ENCODE results near the gene MAVS. TPM values are rescaled to one million over a fixed set of nuclear protein-coding genes. Genes with fewer than 3 reads are reported as not detected.

MAVS gene
- total RNA-seq, 1 experiment from 2014 or later = 31.7 TPM

- Mint-ChIP-seq H3K27ac (ENCODE audit: low read depth, unreplicated experiment) (peak overlapping the region; percentile 96), H3K27me3 (ENCODE audit: insufficient read depth, unreplicated experiment) (no peaks in the 10 kb centered on the region), H3K4me3 (ENCODE audit: unreplicated experiment) (peak overlapping the region; percentile 91), H3K9me3 (ENCODE audit: unreplicated experiment) (no peaks in the 10 kb centered on the region), H3K36me3 (ENCODE audit: insufficient read depth, unreplicated experiment) (peaks cover 41% of the 10 kb centered on the region), H3K4me1 (ENCODE audit: insufficient read depth, unreplicated experiment) (peaks cover 19% of the 10 kb centered on the region)
- TF ChIP-seq CTCF (IDR thresholded peaks at IDR 0.05; ENCODE audit: unreplicated experiment) = no peak
- intact Hi-C loops (cut with micrococcal nuclease) = no loop called here
- peak; percentile 47 for DNase-seq (ENCODE audit: unreplicated experiment)
- POLR2A ChIA-PET = interaction anchor here (0.6 to 4.9 kb wide), 39 partner anchors 9 to 268 kb away, joined by 3 to 50 read pairs (median 5); partner anchors contain the start of genes ADISSP, AP5S1 and CENPB
- CTCF ChIA-PET = interaction anchor here (0.5 to 1.1 kb wide), 7 partner anchors 22 to 358 kb away, joined by 3 read pairs; no protein-coding TSS in a partner anchor
- BruUV-seq (replicated peaks) = TSS peak; percentile 37
These were observed 43.7 kb downstream of the MAVS start for GRCh38 chr20:3890398-3890751.

GRCh38 chr20:3890999-3891929, 44.6 kb downstream of the MAVS start:
- Mint-ChIP-seq H3K4me3 (ENCODE audit: unreplicated experiment) (peak overlapping the region; percentile 91), H3K9me3 (ENCODE audit: unreplicated experiment) (no peaks in the 10 kb centered on the region), H3K27me3 (ENCODE audit: insufficient read depth, unreplicated experiment) (no peaks in the 10 kb centered on the region), H3K27ac (ENCODE audit: low read depth, unreplicated experiment) (peak overlapping the region; percentile 96), H3K4me1 (ENCODE audit: insufficient read depth, unreplicated experiment) (peaks cover 21% of the 10 kb centered on the region), H3K36me3 (ENCODE audit: insufficient read depth, unreplicated experiment) (peaks cover 41% of the 10 kb centered on the region)
- no peak for DNase-seq (ENCODE audit: unreplicated experiment)
- no TSS peak for BruUV-seq (replicated peaks)
- intact Hi-C loops (cut with micrococcal nuclease) = no loop called here
- POLR2A ChIA-PET = interaction anchor here (0.6 to 4.9 kb wide), 40 partner anchors 9 to 267 kb away, joined by 3 to 50 read pairs (median 5); partner anchors contain the start of genes ADISSP, AP5S1 and CENPB
- TF ChIP-seq CTCF (IDR thresholded peaks at IDR 0.05; ENCODE audit: unreplicated experiment) = no peak
- CTCF ChIA-PET = interaction anchor here (0.5 to 1.4 kb wide), 4 partner anchors 14 to 135 kb away, joined by 3 to 4 read pairs (median 3); no protein-coding TSS in a partner anchor

- TF ChIP-seq CTCF (IDR thresholded peaks at IDR 0.05; ENCODE audit: unreplicated experiment) = no peak
- Mint-ChIP-seq H3K27me3 (ENCODE audit: insufficient read depth, unreplicated experiment) (no peaks in the 10 kb centered on the region), H3K4me3 (ENCODE audit: unreplicated experiment) (no peak overlapping the region), H3K36me3 (ENCODE audit: insufficient read depth, unreplicated experiment) (peaks cover 26% of the 10 kb centered on the region), H3K27ac (ENCODE audit: low read depth, unreplicated experiment) (no peak overlapping the region), H3K4me1 (ENCODE audit: insufficient read depth, unreplicated experiment) (peaks cover 30% of the 10 kb centered on the region), H3K9me3 (ENCODE audit: unreplicated experiment) (no peaks in the 10 kb centered on the region)
- intact Hi-C loops (cut with micrococcal nuclease) = no loop called here
- DNase-seq (ENCODE audit: unreplicated experiment) = no peak
- POLR2A ChIA-PET = interaction anchor here (0.8 to 1.9 kb wide), 2 partner anchors 38 to 119 kb away, joined by 3 to 4 read pairs; no protein-coding TSS in a partner anchor
- CTCF ChIA-PET = interaction anchor here (0.6 to 1.4 kb wide), 6 partner anchors 8 to 192 kb away, joined by 3 to 5 read pairs (median 4); no protein-coding TSS in a partner anchor
- BruUV-seq (replicated peaks) = no TSS peak
These were observed 48.2 kb downstream of the MAVS start for GRCh38 chr20:3894796-3895195.

GRCh38 chr20:3896302-3896701, 49.7 kb downstream of the MAVS start:
- no peak overlapping the region for H3K4me3 Mint-ChIP-seq (ENCODE audit: unreplicated experiment)
- H3K36me3 Mint-ChIP-seq (ENCODE audit: insufficient read depth, unreplicated experiment) = peaks cover 19% of the 10 kb centered on the region
- BruUV-seq (replicated peaks) = no TSS peak
- H3K27ac Mint-ChIP-seq (ENCODE audit: low read depth, unreplicated experiment) = peak overlapping the region; percentile 66
- POLR2A ChIA-PET = interaction anchor here (0.7 kb wide), 1 partner anchor 69 kb away, joined by 3 read pairs; no protein-coding TSS in a partner anchor
- H3K27me3 Mint-ChIP-seq (ENCODE audit: insufficient read depth, unreplicated experiment) = no peaks in the 10 kb centered on the region
- CTCF ChIA-PET = interaction anchor here (1.1 kb wide), 1 partner anchor 43 kb away, joined by 3 read pairs; no protein-coding TSS in a partner anchor
- no peaks in the 10 kb centered on the region for H3K9me3 Mint-ChIP-seq (ENCODE audit: unreplicated experiment)
- TF ChIP-seq CTCF (IDR thresholded peaks at IDR 0.05; ENCODE audit: unreplicated experiment) = no peak
- intact Hi-C loops (cut with micrococcal nuclease) = no loop called here
- DNase-seq (ENCODE audit: unreplicated experiment) = peak; percentile 61
- peaks cover 42% of the 10 kb centered on the region for H3K4me1 Mint-ChIP-seq (ENCODE audit: insufficient read depth, unreplicated experiment)
